Measurements from ENCODE around the gene LBX2. TPM values are rescaled to one million over a fixed set of nuclear protein-coding genes. Genes with fewer than 3 reads are reported as not detected.

LBX2 gene
- total and polyA plus RNA-seq, 9 of the 15 experiments (the other 6 are each of a cell fraction or from before 2014, with no cell fraction given) = 0.39 to 6.2 (median 1.8) TPM; not detected in 1

DNA sequence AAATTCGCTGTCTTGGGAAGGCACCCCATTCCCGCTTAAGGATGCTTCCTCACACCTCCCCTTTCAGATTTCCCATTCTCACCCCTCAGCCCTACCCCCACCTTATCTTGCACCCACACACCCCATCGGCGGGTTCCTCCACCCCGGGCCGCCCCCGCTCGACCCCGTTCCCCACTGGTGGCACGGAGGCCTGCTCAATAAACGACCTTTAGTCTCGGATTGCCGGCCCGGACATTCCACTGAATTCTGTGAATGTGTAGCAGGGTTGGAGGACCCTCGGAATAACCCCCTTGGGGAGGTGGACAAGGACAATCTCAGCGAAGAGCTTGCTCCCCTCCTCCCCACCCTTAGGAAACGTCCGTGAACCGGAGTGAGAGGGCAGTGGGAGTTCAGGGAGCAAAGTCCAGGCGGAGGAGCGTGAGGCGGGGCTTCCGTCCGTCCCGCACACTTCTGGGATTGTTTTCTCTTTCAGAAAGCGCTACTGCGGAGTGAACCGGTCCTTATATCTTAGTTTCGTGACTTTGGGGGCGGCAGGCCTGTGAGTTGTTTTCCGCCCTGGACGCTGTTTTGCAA lies 2.8 kb upstream of the LBX2 start (continued):
- TF ChIP-seq ESRRB (CRISPR knock-in tag; IDR thresholded peaks at IDR 0.05; ENCODE audit: borderline replicate concordance) = no peak
- TF ChIP-seq ARNT (IDR thresholded peaks at IDR 0.05) = no peak
- TF ChIP-seq BCOR (IDR thresholded peaks at IDR 0.05) = no peak
- TF ChIP-seq FOSL1 (tag; conservative IDR thresholded peaks at IDR 0.05) = no peak
- TF ChIP-seq, protein P1, sequence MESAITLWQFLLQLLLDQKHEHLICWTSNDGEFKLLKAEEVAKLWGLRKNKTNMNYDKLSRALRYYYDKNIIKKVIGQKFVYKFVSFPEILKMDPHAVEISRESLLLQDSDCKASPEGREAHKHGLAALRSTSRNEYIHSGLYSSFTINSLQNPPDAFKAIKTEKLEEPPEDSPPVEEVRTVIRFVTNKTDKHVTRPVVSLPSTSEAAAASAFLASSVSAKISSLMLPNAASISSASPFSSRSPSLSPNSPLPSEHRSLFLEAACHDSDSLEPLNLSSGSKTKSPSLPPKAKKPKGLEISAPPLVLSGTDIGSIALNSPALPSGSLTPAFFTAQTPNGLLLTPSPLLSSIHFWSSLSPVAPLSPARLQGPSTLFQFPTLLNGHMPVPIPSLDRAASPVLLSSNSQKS (CRISPR knock-in tag; IDR thresholded peaks at IDR 0.05) = no peak
- TF ChIP-seq, protein P2, sequence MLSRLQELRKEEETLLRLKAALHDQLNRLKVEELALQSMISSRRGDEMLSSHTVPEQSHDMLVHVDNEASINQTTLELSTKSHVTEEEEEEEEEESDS (CRISPR knock-in tag; IDR thresholded peaks at IDR 0.05) = no peak
- TF ChIP-seq ZNF668 (CRISPR knock-in tag; IDR thresholded peaks at IDR 0.05) = no peak
- TF ChIP-seq, protein P3, sequence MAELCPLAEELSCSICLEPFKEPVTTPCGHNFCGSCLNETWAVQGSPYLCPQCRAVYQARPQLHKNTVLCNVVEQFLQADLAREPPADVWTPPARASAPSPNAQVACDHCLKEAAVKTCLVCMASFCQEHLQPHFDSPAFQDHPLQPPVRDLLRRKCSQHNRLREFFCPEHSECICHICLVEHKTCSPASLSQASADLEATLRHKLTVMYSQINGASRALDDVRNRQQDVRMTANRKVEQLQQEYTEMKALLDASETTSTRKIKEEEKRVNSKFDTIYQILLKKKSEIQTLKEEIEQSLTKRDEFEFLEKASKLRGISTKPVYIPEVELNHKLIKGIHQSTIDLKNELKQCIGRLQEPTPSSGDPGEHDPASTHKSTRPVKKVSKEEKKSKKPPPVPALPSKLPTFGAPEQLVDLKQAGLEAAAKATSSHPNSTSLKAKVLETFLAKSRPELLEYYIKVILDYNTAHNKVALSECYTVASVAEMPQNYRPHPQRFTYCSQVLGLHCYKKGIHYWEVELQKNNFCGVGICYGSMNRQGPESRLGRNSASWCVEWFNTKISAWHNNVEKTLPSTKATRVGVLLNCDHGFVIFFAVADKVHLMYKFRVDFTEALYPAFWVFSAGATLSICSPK (IDR thresholded peaks at IDR 0.05; ENCODE audit: borderline replicate concordance) = no peak
- TF ChIP-seq CEBPG (CRISPR knock-in tag; IDR thresholded peaks at IDR 0.05) = no peak
- no peak for TF ChIP-seq CEBPG (tag; conservative IDR thresholded peaks at IDR 0.05 in 1 of 2, IDR thresholded peaks at IDR 0.05 in 1 of 2)
- no peak for TF ChIP-seq NR2F6 (CRISPR knock-in tag; IDR thresholded peaks at IDR 0.05)
- no peak for TF ChIP-seq CSDE1 (IDR thresholded peaks at IDR 0.05)
- no peak for TF ChIP-seq STAT5B (CRISPR knock-in tag; IDR thresholded peaks at IDR 0.05)
- TF ChIP-seq, protein P4, sequence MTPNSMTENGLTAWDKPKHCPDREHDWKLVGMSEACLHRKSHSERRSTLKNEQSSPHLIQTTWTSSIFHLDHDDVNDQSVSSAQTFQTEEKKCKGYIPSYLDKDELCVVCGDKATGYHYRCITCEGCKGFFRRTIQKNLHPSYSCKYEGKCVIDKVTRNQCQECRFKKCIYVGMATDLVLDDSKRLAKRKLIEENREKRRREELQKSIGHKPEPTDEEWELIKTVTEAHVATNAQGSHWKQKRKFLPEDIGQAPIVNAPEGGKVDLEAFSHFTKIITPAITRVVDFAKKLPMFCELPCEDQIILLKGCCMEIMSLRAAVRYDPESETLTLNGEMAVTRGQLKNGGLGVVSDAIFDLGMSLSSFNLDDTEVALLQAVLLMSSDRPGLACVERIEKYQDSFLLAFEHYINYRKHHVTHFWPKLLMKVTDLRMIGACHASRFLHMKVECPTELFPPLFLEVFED (CRISPR knock-in tag; conservative IDR thresholded peaks at IDR 0.05) = no peak
- TF ChIP-seq U2AF2 (optimal IDR thresholded peaks at IDR 0.05; ENCODE audit: low read depth, low read length) = no peak
- TF ChIP-seq ZNF324 (CRISPR knock-in tag; IDR thresholded peaks at IDR 0.05) = no peak
- TF ChIP-seq, protein P5, sequence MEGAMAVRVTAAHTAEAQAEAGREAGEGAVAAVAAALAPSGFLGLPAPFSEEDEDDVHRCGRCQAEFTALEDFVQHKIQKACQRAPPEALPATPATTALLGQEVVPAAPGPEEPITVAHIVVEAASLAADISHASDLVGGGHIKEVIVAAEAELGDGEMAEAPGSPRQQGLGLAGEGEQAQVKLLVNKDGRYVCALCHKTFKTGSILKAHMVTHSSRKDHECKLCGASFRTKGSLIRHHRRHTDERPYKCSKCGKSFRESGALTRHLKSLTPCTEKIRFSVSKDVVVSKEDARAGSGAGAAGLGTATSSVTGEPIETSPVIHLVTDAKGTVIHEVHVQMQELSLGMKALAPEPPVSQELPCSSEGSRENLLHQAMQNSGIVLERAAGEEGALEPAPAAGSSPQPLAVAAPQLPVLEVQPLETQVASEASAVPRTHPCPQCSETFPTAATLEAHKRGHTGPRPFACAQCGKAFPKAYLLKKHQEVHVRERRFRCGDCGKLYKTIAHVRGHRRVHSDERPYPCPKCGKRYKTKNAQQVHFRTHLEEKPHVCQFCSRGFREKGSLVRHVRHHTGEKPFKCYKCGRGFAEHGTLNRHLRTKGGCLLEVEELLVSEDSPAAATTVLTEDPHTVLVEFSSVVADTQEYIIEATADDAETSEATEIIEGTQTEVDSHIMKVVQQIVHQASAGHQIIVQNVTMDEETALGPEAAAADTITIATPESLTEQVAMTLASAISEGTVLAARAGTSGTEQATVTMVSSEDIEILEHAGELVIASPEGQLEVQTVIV (CRISPR knock-in tag; IDR thresholded peaks at IDR 0.05; ENCODE audit: borderline replicate concordance) = no peak
- TF ChIP-seq, protein P6, sequence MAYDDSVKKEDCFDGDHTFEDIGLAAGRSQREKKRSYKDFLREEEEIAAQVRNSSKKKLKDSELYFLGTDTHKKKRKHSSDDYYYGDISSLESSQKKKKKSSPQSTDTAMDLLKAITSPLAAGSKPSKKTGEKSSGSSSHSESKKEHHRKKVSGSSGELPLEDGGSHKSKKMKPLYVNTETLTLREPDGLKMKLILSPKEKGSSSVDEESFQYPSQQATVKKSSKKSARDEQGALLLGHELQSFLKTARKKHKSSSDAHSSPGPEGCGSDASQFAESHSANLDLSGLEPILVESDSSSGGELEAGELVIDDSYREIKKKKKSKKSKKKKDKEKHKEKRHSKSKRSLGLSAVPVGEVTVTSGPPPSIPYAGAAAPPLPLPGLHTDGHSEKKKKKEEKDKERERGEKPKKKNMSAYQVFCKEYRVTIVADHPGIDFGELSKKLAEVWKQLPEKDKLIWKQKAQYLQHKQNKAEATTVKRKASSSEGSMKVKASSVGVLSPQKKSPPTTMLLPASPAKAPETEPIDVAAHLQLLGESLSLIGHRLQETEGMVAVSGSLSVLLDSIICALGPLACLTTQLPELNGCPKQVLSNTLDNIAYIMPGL (CRISPR knock-in tag; IDR thresholded peaks at IDR 0.05) = no peak; the same call in 1 of the 2 replicates
- no peak for TF ChIP-seq PPARD (CRISPR knock-in tag; IDR thresholded peaks at IDR 0.05)
- TF ChIP-seq GTF2F1 (IDR thresholded peaks at IDR 0.05; ENCODE audit: low read depth, low read length) = no peak

Measured in K562 (cell line).